HepG2 (cell line): ENCODE measurements around the gene SLC22A23. TPM values are rescaled to one million over a fixed set of nuclear protein-coding genes. Genes with fewer than 3 reads are reported as not detected.

Experiments
- ATAC-seq: fragments of 200-7000 bp; cut with Tn5 transposase; 3 replicates; pipeline ENCODE4 v1.9.1; 2020; ENCODE audit warnings: mild to moderate bottlenecking, moderate library complexity
- BruUV-seq: library from RNA; stranded (reverse); fragments of 400-500 nt; replicated peaks from 2 replicates; lab custom pipeline; 2021; lab: Mats Ljungman, UMichigan
- CTCF ChIA-PET: fragments of 300-600 bp; formaldehyde crosslinking; extraction: SDS; loops from one replicate; lab custom pipeline; 2021; ENCODE audit warnings: low total read pairs, inconsistent platforms, low intra/inter-chr PET ratio; lab: Yijun Ruan, JAX
- POLR2A ChIA-PET: fragments of 350-600 bp; sonication (Branson Sonifier 250); formaldehyde crosslinking; loops from one replicate; lab custom pipeline; 2020; ENCODE audit warnings: antibody characterized with exemption, inconsistent platforms; lab: Yijun Ruan, JAX
- DNase-seq: peaks from one replicate; pipeline ENCODE4 v3.0.0-alpha.2; 2015; ENCODE audit warnings: low spot score
- FAIRE-seq: peaks from 3 replicates; lab custom pipeline; 2011; peaks lifted over from hg19 to GRCh38; lab: Jason Lieb, UNC
- H2AFZ ChIP-seq: one replicate; pipeline ENCODE4 v1.6.1; 2011; ENCODE audit warnings: low read length, inconsistent platforms
- H3K27ac ChIP-seq: fragments of 300-600 bp; 3 replicates; pipeline ENCODE4 v1.8.0; 2011; ENCODE audit warnings: mixed run types, mild to moderate bottlenecking, mixed read lengths, low read length, inconsistent platforms; ENCODE audit not compliant: insufficient read depth; ENCODE audit errors: extremely low read length
- H3K27me3 ChIP-seq, 2 experiments: fragments of 200-600 bp in 1 of 2; 2 replicates in 1 of 2; 3 replicates in 1 of 2; pipeline versions ENCODE4 v1.6.0 to v1.8.0; 2011; ENCODE audit warnings: low read length in 2 of 2, mild to moderate bottlenecking in 2 of 2, moderate library complexity in 2 of 2, inconsistent platforms in 1 of 2; ENCODE audit not compliant: insufficient read depth in 2 of 2, control insufficient read depth in 1 of 2
- H3K36me3 ChIP-seq, 2 experiments: fragments of 200-600 bp in 1 of 2; replicated peaks in 1 of 2; 2 replicates in 1 of 2; 3 replicates in 1 of 2; pipeline versions ENCODE4 v1.5.1 to v1.8.0; 2011; ENCODE audit warnings: low read length in 2 of 2, inconsistent platforms in 1 of 2; ENCODE audit not compliant: insufficient read depth in 2 of 2, control insufficient read depth in 1 of 2
- H3K4me1 ChIP-seq: 2 replicates; pipeline ENCODE4 v1.5.1; 2012; ENCODE audit warnings: low read length, inconsistent platforms; ENCODE audit not compliant: insufficient read depth
- H3K4me2 ChIP-seq: 2 replicates; pipeline ENCODE4 v1.6.0; 2011; ENCODE audit warnings: low read depth, low read length, inconsistent platforms
- H3K4me3 ChIP-seq, 3 experiments: fragments of 200-600 bp in 1 of 3; sonication (generic), shearing (Covaris generic) in 1 of 3; replicated peaks in 1 of 3; 2 replicates each; pipeline ENCODE4 v1.5.1; 2011 to 2016; ENCODE audit warnings: low read length in 3 of 3, inconsistent platforms in 2 of 3, low read depth in 2 of 3, mild to moderate bottlenecking in 2 of 3, control low read depth in 1 of 3, mixed read lengths in 1 of 3; ENCODE audit not compliant: insufficient read depth in 1 of 3
- H3K79me2 ChIP-seq: one replicate; pipeline ENCODE4 v1.6.1; 2011; ENCODE audit warnings: low read length, inconsistent platforms; ENCODE audit not compliant: insufficient read depth
- H3K9ac ChIP-seq: 2 replicates; pipeline ENCODE4 v1.6.0; 2011; ENCODE audit warnings: mild to moderate bottlenecking, low read depth, low read length, inconsistent platforms; ENCODE audit not compliant: insufficient read depth
- H3K9me3 ChIP-seq: 2 replicates; pipeline ENCODE4 v1.5.1; 2012; ENCODE audit warnings: mild to moderate bottlenecking, low read length
- H4K20me1 ChIP-seq: 2 replicates; pipeline ENCODE4 v1.6.0; 2011; ENCODE audit warnings: inconsistent platforms, mild to moderate bottlenecking, low read length, moderate library complexity; ENCODE audit not compliant: insufficient read depth
- ATRX ChIP-seq: sonication (generic); formaldehyde crosslinking; IDR thresholded peaks from 2 replicates; pipeline ENCODE4 v1.4.0; 2020; ENCODE audit warnings: missing genetic modification reagents, borderline replicate concordance
- BHLHE40 ChIP-seq: IDR thresholded peaks from 2 replicates; pipeline ENCODE4 v1.6.1; 2011; ENCODE audit warnings: low read length, improper control_type of control experiment
- CBX2 ChIP-seq, 2 experiments: fragments of 200-600 bp in 1 of 2; sonication (generic); formaldehyde crosslinking in 1 of 2; IDR thresholded peaks; 2 replicates each; pipeline versions ENCODE4 v1.7.0 to v1.8.1; 2018 to 2022; ENCODE audit warnings: low read depth in 2 of 2, low read length in 1 of 2, mild to moderate bottlenecking in 1 of 2, missing genetic modification reagents in 1 of 2
- FOSL2 ChIP-seq: sonication (generic); formaldehyde crosslinking; IDR thresholded peaks from 2 replicates; pipeline ENCODE4 v1.4.0; 2020; ENCODE audit warnings: missing genetic modification reagents
- GRHL1 ChIP-seq: sonication (generic); formaldehyde crosslinking; conservative IDR thresholded peaks from 2 replicates; pipeline ENCODE4 v1.8.0; 2022; ENCODE audit warnings: missing genetic modification reagents
- HIVEP1 ChIP-seq: sonication (generic); formaldehyde crosslinking; IDR thresholded peaks from 2 replicates; pipeline ENCODE4 v1.4.0; 2020; ENCODE audit warnings: mild to moderate bottlenecking, missing genetic modification reagents
- MTF1 ChIP-seq: sonication (generic); formaldehyde crosslinking; IDR thresholded peaks from 2 replicates; pipeline ENCODE4 v1.5.0; 2020; ENCODE audit warnings: missing genetic modification reagents
- MXD1 ChIP-seq: sonication (generic); formaldehyde crosslinking; IDR thresholded peaks from 2 replicates; pipeline ENCODE4 v1.4.0; 2020; ENCODE audit warnings: mild to moderate bottlenecking, missing genetic modification reagents
- RAD21 ChIP-seq: fragments of 450-650 bp; formaldehyde crosslinking; IDR thresholded peaks from 2 replicates; pipeline ENCODE4 v1.5.0; 2020; ENCODE audit warnings: mild to moderate bottlenecking
- RBFOX2 ChIP-seq: fragments of 200-400 bp; formaldehyde crosslinking; IDR thresholded peaks from 2 replicates; pipeline ENCODE4 v1.6.1; 2017; ENCODE audit warnings: low read depth, mild to moderate bottlenecking, low read length
- REPIN1 ChIP-seq: sonication (generic); formaldehyde crosslinking; IDR thresholded peaks from 2 replicates; pipeline ENCODE4 v1.8.0; 2022; ENCODE audit warnings: missing genetic modification reagents, low read depth, mild to moderate bottlenecking, borderline replicate concordance
- RORA ChIP-seq: sonication (generic); formaldehyde crosslinking; IDR thresholded peaks from 2 replicates; pipeline ENCODE4 v1.5.0; 2020; ENCODE audit warnings: mild to moderate bottlenecking, missing genetic modification reagents, moderate library complexity
- SIN3A ChIP-seq: IDR thresholded peaks from 2 replicates; pipeline ENCODE4 v1.6.1; 2011; ENCODE audit warnings: low read depth, mild to moderate bottlenecking, control low read depth, low read length, borderline replicate concordance
- ZFYVE20 ChIP-seq: sonication (generic); formaldehyde crosslinking; IDR thresholded peaks from 2 replicates; pipeline ENCODE4 v1.8.0; 2023; ENCODE audit warnings: low read depth, mild to moderate bottlenecking, moderate library complexity, missing genetic modification reagents, borderline replicate concordance
- ZNF317 ChIP-seq: sonication (generic); formaldehyde crosslinking; IDR thresholded peaks from 2 replicates; pipeline ENCODE4 v1.5.0; 2020; ENCODE audit warnings: mild to moderate bottlenecking, missing genetic modification reagents
- ZNF34 ChIP-seq: sonication (generic); formaldehyde crosslinking; IDR thresholded peaks from 2 replicates; pipeline ENCODE4 v1.4.0; 2020; ENCODE audit warnings: mild to moderate bottlenecking, missing genetic modification reagents, borderline replicate concordance
- ZNF546 ChIP-seq: sonication (generic); formaldehyde crosslinking; conservative IDR thresholded peaks from 2 replicates; pipeline ENCODE4 v1.8.1; 2023; ENCODE audit warnings: mild to moderate bottlenecking, missing genetic modification reagents
- ZNF572 ChIP-seq: sonication (generic); formaldehyde crosslinking; IDR thresholded peaks from 2 replicates; pipeline ENCODE4 v1.5.1; 2020; ENCODE audit warnings: mild to moderate bottlenecking, missing genetic modification reagents
- ZNF687 ChIP-seq: sonication (generic); formaldehyde crosslinking; IDR thresholded peaks from 2 replicates; pipeline ENCODE4 v1.5.1; 2020; ENCODE audit warnings: mild to moderate bottlenecking, missing genetic modification reagents, moderate library complexity
- ZSCAN25 ChIP-seq: sonication (generic); formaldehyde crosslinking; IDR thresholded peaks from 2 replicates; pipeline ENCODE4 v1.8.0; 2022; ENCODE audit warnings: mild to moderate bottlenecking, missing genetic modification reagents
- WGBS: methylation state at CpG from one replicate; pipeline ENCODE4 v1.1.6; 2017; ENCODE audit warnings: low lambda C conversion rate; 5-methylcytosine and 5-hydroxymethylcytosine counted together
- in situ Hi-C: cut with HindIII; loops from 2 replicates; pipeline ENCODE4 v1.10.0; 2017; ENCODE audit warnings: low pct_unique_long_range_greater_than_20kb; ENCODE audit not compliant: extremely low pct_ligation_motif_present
- intact Hi-C: fragments of 100-400 bp; cut with micrococcal nuclease; formaldehyde crosslinking; loops from one replicate; pipeline ENCODE4 v1.10.0; 2022; ENCODE audit not compliant: unreplicated experiment
- polyA plus RNA-seq, 8 experiments: library from polyadenylated mRNA; depleted of rRNA in 3 of 8; stranded (reverse) in 7 of 8; unstranded in 1 of 8; fragments of >200 nt; fragmentation: Illumina TruSeq in 4 of 8; extraction: Trizol in 4 of 8; gene quantifications; 2 replicates each; pipeline versions ENCODE4 v1.2.1 to v1.2.3, GENCODE V29; 2011 to 2016; ENCODE audit warnings: low read depth in 4 of 8, missing spikeins in 1 of 8, mixed read lengths in 1 of 8; ENCODE audit not compliant: insufficient read depth in 1 of 8
- total RNA-seq, 5 experiments: library from RNA; depleted of rRNA; stranded (reverse); fragments of >200 nt; fragmentation: Illumina TruSeq; extraction: Trizol; gene quantifications; 2 replicates each; pipeline ENCODE4 v1.2.3, GENCODE V29; 2016; ENCODE audit warnings: low read depth in 1 of 5

SLC22A23 gene
- total and polyA plus RNA-seq, 2 of the 13 experiments (the other 11 are each of a cell fraction or from before 2014, with no cell fraction given): 11.8 to 17.5 TPM

- DNase-seq: no peak
- Histone ChIP-seq H3K4me2 (no peak overlapping the region), H3K36me3 (no peaks in the 10 kb centered on the region), H2AFZ (no peak overlapping the region), H3K79me2 (no peaks in the 10 kb centered on the region), H3K27ac (no peak overlapping the region), H4K20me1 (no peaks in the 10 kb centered on the region), H3K9ac (no peak overlapping the region), H3K4me1 (peaks cover under 1% of the 10 kb centered on the region; the same call in 1 of the 2 replicates), H3K4me3 (no peak overlapping the region), H3K27me3 (peaks cover 3 to 55% of the 10 kb centered on the region in 2 experiments; a peak in 4 of 5 replicates), H3K9me3 (peaks cover 8% of the 10 kb centered on the region)
- in situ Hi-C loops (no loop called here), intact Hi-C loops (no loop called here)
- ChIA-PET CTCF (no interaction called here), POLR2A (no interaction called here)
- no TSS peak for BruUV-seq
- TF ChIP-seq RAD21 (CRISPR knock-in tag): no peak
- TF ChIP-seq ZNF546 (CRISPR knock-in tag): no peak
- TF ChIP-seq GRHL1 (CRISPR knock-in tag): no peak
- no peak for TF ChIP-seq ZNF572 (CRISPR knock-in tag)
- no peak for TF ChIP-seq FOSL2 (CRISPR knock-in tag)
- no peak for TF ChIP-seq ZNF34 (CRISPR knock-in tag)
- no peak for TF ChIP-seq RBFOX2
- no peak for TF ChIP-seq REPIN1 (CRISPR knock-in tag)
- TF ChIP-seq RORA (CRISPR knock-in tag): no peak
- TF ChIP-seq ATRX (CRISPR knock-in tag): no peak
- TF ChIP-seq BHLHE40: no peak
- TF ChIP-seq MXD1 (CRISPR knock-in tag): no peak
- no peak for TF ChIP-seq ZNF317
- no peak for TF ChIP-seq ZSCAN25 (CRISPR knock-in tag)
- no peak for TF ChIP-seq SIN3A
- no peak for TF ChIP-seq CBX2 (IDR thresholded peaks at IDR 0.05; ENCODE audit: low read depth, low read length)
- no peak for TF ChIP-seq CBX2 (CRISPR knock-in tag; IDR thresholded peaks at IDR 0.05; ENCODE audit: low read depth)
- no peak for TF ChIP-seq HIVEP1 (CRISPR knock-in tag)
- no peak for TF ChIP-seq ZNF687
- TF ChIP-seq MTF1 (CRISPR knock-in tag): no peak
- TF ChIP-seq ZFYVE20 (CRISPR knock-in tag): no peak
- no peak for FAIRE-seq
- WGBS: 8% methylated on average over 3 of the region's 4 CpGs
- no peak; the same call in 2 of the 3 replicates for ATAC-seq
Observed at GRCh38 chr6:3482869-3483268, 26.0 kb upstream of the SLC22A23 start.
